Stimulated activated CD4-positive, alpha-beta T cell treated with anti-CD3 and anti-CD28 coated beads, TNF-alpha, amount 100 ng/mL, for 4 hours (primary cell): ENCODE measurements around the gene KDM2B.
A peak's percentile ranks its signal among the peaks of the same experiment; 100 is the strongest.

Experiments used
- DNase-seq, 3 experiments: peaks; one replicate each; pipeline ENCODE4 v3.0.0-alpha.2; 2020; ENCODE audit warnings: low read depth in 3 of 3

Gene KDM2B

GRCh38 chr12:121562488-121562887 lies 18.3 kb downstream of the KDM2B start:
- DNase-seq, result no peak

GRCh38 chr12:121561009-121561395 lies 19.8 kb downstream of the KDM2B start:
- no peak for DNase-seq

GRCh38 chr12:121560392-121561008 lies 20.3 kb downstream of the KDM2B start:
- DNase-seq, result no peak

- DNase-seq, result no peak
Measured at GRCh38 chr12:121558956-121559355, 21.9 kb downstream of the KDM2B start.

- no peak for DNase-seq
Measured at GRCh38 chr12:121550974-121551634, 29.7 kb downstream of the KDM2B start.

- DNase-seq, result no peak
Measured at GRCh38 chr12:121549075-121549474, 31.7 kb downstream of the KDM2B start.

- DNase-seq, result no peak
Measured at GRCh38 chr12:121545480-121545879, 35.3 kb downstream of the KDM2B start.

GRCh38 chr12:121543786-121544185 lies 37.0 kb downstream of the KDM2B start:
- DNase-seq, result no peak

- no peak for DNase-seq
Measured at GRCh38 chr12:121539908-121540307, 40.9 kb downstream of the KDM2B start.

GRCh38 chr12:121538699-121539061 lies 42.1 kb downstream of the KDM2B start:
- DNase-seq, result no peak

GRCh38 chr12:121537814-121538698 lies 42.8 kb downstream of the KDM2B start:
- DNase-seq, result peak in 1 of 3 experiments; percentile 23

GRCh38 chr12:121536899-121537813 lies 43.7 kb downstream of the KDM2B start:
- DNase-seq, result peak in 2 of 3 experiments; percentile 15 to 29

- peak in 2 of 3 experiments; percentile 25 to 30 for DNase-seq
Measured at GRCh38 chr12:121536054-121536898, 44.5 kb downstream of the KDM2B start.

GRCh38 chr12:121535150-121536053 lies 45.4 kb downstream of the KDM2B start:
- DNase-seq, result no peak

- peak; percentile 23 to 50 (median 41) for DNase-seq
Measured at GRCh38 chr12:121534495-121535148, 46.2 kb downstream of the KDM2B start.

GRCh38 chr12:121533394-121534090 lies 47.3 kb downstream of the KDM2B start:
- DNase-seq, result no peak

- no peak for DNase-seq
Measured at GRCh38 chr12:121532503-121533393, 48.1 kb downstream of the KDM2B start.
